AG04449 (cell line): Measurements from ENCODE around the gene PLEKHB1.
A peak's percentile ranks its signal among the peaks of the same experiment; 100 is the strongest.

Source experiments
- CTCF ChIA-PET: fragments of 350-600 bp; formaldehyde crosslinking; extraction: SDS; loops from one replicate; lab custom pipeline; 2021; ENCODE audit warnings: antibody characterized with exemption; lab: Yijun Ruan, JAX
- POLR2A ChIA-PET: fragments of 400-600, 350-600 bp; formaldehyde crosslinking; extraction: SDS; loops from one replicate; lab custom pipeline; 2020; ENCODE audit warnings: antibody characterized with exemption, inconsistent platforms; lab: Yijun Ruan, JAX
- DNase-seq: peaks from one replicate; pipeline ENCODE4 v3.0.0-alpha.2; 2010; ENCODE audit warnings: low read depth, low spot score
- H3K4me3 ChIP-seq: 2 replicates; pipeline ENCODE4 v1.5.1; 2011; ENCODE audit warnings: low read depth, mild to moderate bottlenecking, control low read depth, low read length
- TF ChIP-seq, protein P1 (sequence below): IDR thresholded peaks from one replicate; pipeline ENCODE4 v1.5.1; 2011; ENCODE audit warnings: mild to moderate bottlenecking, moderate library complexity, low read length, control low read depth, inconsistent platforms; ENCODE audit not compliant: insufficient read depth; ENCODE audit errors: missing control alignments

The PLEKHB1 gene

GRCh38 chr11:73654482-73655021 is 8.2 kb downstream of the PLEKHB1 start:
- ChIA-PET POLR2A (no interaction called here), CTCF (interaction anchor here (0.6 to 4.4 kb wide), 5 partner anchors 29 to 261 kb away, joined by 3 to 15 read pairs (median 3); no protein-coding TSS in a partner anchor)
- no peak overlapping the region for H3K4me3 ChIP-seq
- DNase-seq, result no peak
- TF ChIP-seq, protein P1, sequence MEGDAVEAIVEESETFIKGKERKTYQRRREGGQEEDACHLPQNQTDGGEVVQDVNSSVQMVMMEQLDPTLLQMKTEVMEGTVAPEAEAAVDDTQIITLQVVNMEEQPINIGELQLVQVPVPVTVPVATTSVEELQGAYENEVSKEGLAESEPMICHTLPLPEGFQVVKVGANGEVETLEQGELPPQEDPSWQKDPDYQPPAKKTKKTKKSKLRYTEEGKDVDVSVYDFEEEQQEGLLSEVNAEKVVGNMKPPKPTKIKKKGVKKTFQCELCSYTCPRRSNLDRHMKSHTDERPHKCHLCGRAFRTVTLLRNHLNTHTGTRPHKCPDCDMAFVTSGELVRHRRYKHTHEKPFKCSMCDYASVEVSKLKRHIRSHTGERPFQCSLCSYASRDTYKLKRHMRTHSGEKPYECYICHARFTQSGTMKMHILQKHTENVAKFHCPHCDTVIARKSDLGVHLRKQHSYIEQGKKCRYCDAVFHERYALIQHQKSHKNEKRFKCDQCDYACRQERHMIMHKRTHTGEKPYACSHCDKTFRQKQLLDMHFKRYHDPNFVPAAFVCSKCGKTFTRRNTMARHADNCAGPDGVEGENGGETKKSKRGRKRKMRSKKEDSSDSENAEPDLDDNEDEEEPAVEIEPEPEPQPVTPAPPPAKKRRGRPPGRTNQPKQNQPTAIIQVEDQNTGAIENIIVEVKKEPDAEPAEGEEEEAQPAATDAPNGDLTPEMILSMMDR, result no peak

GRCh38 chr11:73655686-73656085 is 9.3 kb downstream of the PLEKHB1 start:
- no peak overlapping the region for H3K4me3 ChIP-seq
- TF ChIP-seq, protein P1, result no peak
- POLR2A ChIA-PET, result no interaction called here
- CTCF ChIA-PET, result interaction anchor here (1.0 to 4.4 kb wide), 2 partner anchors 30 to 176 kb away, joined by 3 to 15 read pairs; no protein-coding TSS in a partner anchor
- DNase-seq, result no peak

GRCh38 chr11:73656985-73657384 is 10.6 kb downstream of the PLEKHB1 start:
- no peak overlapping the region for H3K4me3 ChIP-seq
- ChIA-PET POLR2A (no interaction called here), CTCF (interaction anchor here (0.6 to 8.1 kb wide), 3 partner anchors 31 to 255 kb away, joined by 3 to 248 read pairs (median 6); no protein-coding TSS in a partner anchor)
- DNase-seq, result no peak
- TF ChIP-seq, protein P1, result no peak

DNA sequence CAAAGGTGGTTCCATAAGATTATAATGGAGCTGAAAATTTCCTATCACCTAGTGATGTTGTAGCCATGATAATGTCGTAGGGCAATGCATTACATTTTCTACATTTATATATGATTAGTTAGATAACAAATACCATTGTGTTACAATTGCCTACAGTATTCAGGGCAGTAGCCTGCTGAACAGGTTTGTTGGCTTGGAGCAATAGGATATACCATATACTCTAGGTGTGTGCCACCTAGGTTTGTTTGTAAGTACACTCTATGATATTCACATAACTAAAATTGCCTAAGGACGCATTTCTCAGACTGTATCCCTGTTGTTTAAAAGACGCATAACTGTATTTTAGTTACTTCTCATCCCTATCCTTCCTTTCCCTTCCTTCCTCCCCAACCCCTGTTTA is 13.6 kb downstream of the PLEKHB1 start:
- no peak overlapping the region for H3K4me3 ChIP-seq
- CTCF ChIA-PET, result interaction anchor here (0.7 to 8.1 kb wide), 59 partner anchors 9 to 517 kb away, joined by 3 to 248 read pairs (median 6); partner anchors contain the start of genes ARHGEF17, FAM168A, PLEKHB1 and RELT
- TF ChIP-seq, protein P1, result no peak
- DNase-seq, result no peak
- POLR2A ChIA-PET, result no interaction called here

DNA sequence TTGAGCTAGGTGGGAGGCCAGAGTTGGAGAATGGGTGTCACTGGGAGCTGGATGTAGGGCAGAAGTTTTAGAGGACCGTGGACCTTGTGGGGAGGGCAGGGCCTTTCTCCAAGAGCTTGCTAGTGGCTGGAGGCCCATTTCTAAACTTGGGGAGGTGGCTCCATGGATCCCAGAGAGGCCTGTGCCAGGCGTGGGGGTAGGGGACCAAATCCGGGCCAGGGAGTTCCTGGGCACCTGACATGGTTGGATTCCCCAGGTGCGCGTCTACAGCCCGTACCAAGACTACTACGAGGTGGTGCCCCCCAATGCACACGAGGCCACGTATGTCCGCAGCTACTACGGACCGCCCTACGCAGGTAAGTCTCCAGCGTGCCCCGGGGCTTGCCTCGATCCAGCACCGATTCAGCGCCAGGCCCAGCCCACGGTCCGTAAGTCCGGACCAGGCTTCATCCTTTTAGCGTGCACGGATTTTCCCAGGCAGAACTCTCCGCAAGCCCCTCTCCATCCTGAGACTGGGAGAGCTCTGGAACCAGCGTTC is 14.2 kb downstream of the PLEKHB1 start:
- ChIA-PET POLR2A (interaction anchor here (0.6 to 1.3 kb wide), 4 partner anchors 258 to 352 kb away, joined by 3 to 4 read pairs (median 3); partner anchors contain the start of gene RELT), CTCF (interaction anchor here (0.6 to 8.1 kb wide), 80 partner anchors 8 to 476 kb away, joined by 3 to 248 read pairs (median 5); partner anchors contain the start of genes ARHGEF17, PLEKHB1 and RELT)
- DNase-seq, result no peak
- TF ChIP-seq, protein P1, result no peak
- peak overlapping the region; percentile 54 for H3K4me3 ChIP-seq
